BLaER1 (cell line): ENCODE results near the gene CA5A.

Source experiments
- H3K27ac ChIP-seq: shearing (Covaris generic); formaldehyde crosslinking; 2 replicates; pipeline ENCODE4 v1.8.1; 2022
- H3K27me3 ChIP-seq: shearing (Covaris generic); formaldehyde crosslinking; 2 replicates; pipeline ENCODE4 v1.8.1; 2022
- H3K36me3 ChIP-seq: shearing (Covaris generic); formaldehyde crosslinking; 2 replicates; pipeline ENCODE4 v1.8.1; 2022
- H3K4me1 ChIP-seq: shearing (Covaris generic); formaldehyde crosslinking; 2 replicates; pipeline ENCODE4 v1.8.1; 2022
- H3K4me2 ChIP-seq: shearing (Covaris generic); formaldehyde crosslinking; 2 replicates; pipeline ENCODE4 v1.8.1; 2022
- H3K4me3 ChIP-seq: shearing (Covaris generic); formaldehyde crosslinking; 2 replicates; pipeline ENCODE4 v1.8.1; 2022
- H3K9ac ChIP-seq: shearing (Covaris generic); formaldehyde crosslinking; 2 replicates; pipeline ENCODE4 v1.8.1; 2022
- H3K9me3 ChIP-seq: shearing (Covaris generic); formaldehyde crosslinking; 2 replicates; pipeline ENCODE4 v1.8.1; 2022
- H4K20me1 ChIP-seq: shearing (Covaris generic); formaldehyde crosslinking; 2 replicates; pipeline ENCODE4 v1.8.1; 2022
- Cebpa-rat ChIP-seq: shearing (Covaris generic); IDR thresholded peaks from 2 replicates; pipeline ENCODE4 v1.8.1; 2022

CA5A gene

DNA sequence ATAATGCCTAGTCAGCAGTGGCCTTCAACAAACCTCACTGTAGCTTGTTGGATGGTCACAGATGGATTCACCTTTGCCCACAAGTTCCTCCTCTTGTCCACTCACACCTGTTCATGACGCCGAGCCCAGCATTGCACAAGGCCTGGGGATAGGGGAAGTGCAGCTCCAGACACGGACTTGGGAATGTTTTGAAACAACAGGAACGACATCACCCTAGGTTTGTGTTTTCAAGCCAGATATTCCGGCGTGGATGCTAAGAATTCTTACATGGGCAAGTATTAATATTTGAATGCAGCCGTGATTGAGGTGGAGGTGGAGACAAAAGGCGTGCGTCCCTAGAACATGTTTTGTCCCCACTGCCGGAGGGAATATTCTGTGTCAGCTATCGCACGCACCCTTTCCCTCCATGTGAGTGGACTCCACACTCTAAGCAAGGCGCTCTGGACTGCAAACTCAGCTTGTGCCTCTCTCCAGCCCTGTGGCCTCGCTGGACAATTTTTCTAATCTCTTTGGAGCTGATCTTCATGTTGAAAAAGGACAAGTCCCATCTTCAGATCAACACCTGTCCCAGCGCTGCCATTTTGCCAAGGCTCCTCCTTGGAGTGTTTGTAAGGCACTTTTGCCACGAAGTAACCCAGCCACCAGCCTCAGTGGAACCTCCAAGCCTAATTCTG lies 12.9 kb upstream of the CA5A start:
- Histone ChIP-seq H3K9ac (no peak overlapping the region), H3K4me3 (no peak overlapping the region), H3K4me2 (peak overlapping the region; percentile 43; the same call in 1 of the 2 replicates), H3K27me3 (peaks cover 18% of the 10 kb centered on the region), H3K27ac (no peak overlapping the region), H4K20me1 (no peaks in the 10 kb centered on the region), H3K9me3 (no peaks in the 10 kb centered on the region), H3K4me1 (peaks cover 44% of the 10 kb centered on the region), H3K36me3 (peaks cover 11% of the 10 kb centered on the region)
- no peak for TF ChIP-seq Cebpa-rat

DNA sequence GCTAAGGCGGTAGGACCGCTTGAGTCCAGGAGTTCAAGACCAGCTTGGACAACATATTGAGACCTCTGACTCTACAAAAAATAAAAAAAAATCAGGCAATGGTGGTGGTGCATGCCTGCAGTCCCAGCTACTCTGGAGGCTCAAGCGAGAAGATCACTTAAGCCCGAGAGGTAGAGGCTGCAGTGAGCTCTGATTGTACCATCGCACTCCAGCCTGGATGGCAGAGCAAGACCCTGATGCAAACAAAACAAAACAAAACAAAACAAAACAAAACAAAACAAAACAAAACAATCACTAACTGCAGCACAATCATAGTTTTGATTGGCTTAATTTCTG lies 12.4 kb upstream of the CA5A start:
- Histone ChIP-seq H4K20me1 (no peaks in the 10 kb centered on the region), H3K4me2 (peak overlapping the region; percentile 43), H3K36me3 (peaks cover 6% of the 10 kb centered on the region; the same call in 1 of the 2 replicates), H3K9ac (no peak overlapping the region), H3K4me3 (no peak overlapping the region), H3K27ac (no peak overlapping the region), H3K9me3 (no peaks in the 10 kb centered on the region), H3K27me3 (peaks cover 18% of the 10 kb centered on the region), H3K4me1 (peaks cover 39% of the 10 kb centered on the region)
- TF ChIP-seq Cebpa-rat, result no peak

GRCh38 chr16:87948119-87948545 lies 11.8 kb upstream of the CA5A start:
- H3K4me2 ChIP-seq, result peak overlapping the region; percentile 43
- peak overlapping the region; percentile 3; the same call in 1 of the 2 replicates for H3K9ac ChIP-seq
- H3K36me3 ChIP-seq, result peaks cover under 1% of the 10 kb centered on the region; the same call in 1 of the 2 replicates
- no peak for TF ChIP-seq Cebpa-rat
- H3K4me3 ChIP-seq, result no peak overlapping the region
- H4K20me1 ChIP-seq, result no peaks in the 10 kb centered on the region
- H3K27ac ChIP-seq, result peak overlapping the region; percentile 10; the same call in 1 of the 2 replicates
- no peaks in the 10 kb centered on the region for H3K9me3 ChIP-seq
- peaks cover 34% of the 10 kb centered on the region for H3K4me1 ChIP-seq
- peaks cover 18% of the 10 kb centered on the region for H3K27me3 ChIP-seq

- Histone ChIP-seq H3K9me3 (no peaks in the 10 kb centered on the region), H3K36me3 (no peaks in the 10 kb centered on the region), H3K27me3 (peaks cover 18% of the 10 kb centered on the region), H3K9ac (peak overlapping the region; percentile 3; the same call in 1 of the 2 replicates), H4K20me1 (no peaks in the 10 kb centered on the region), H3K27ac (peak overlapping the region; percentile 10; the same call in 1 of the 2 replicates), H3K4me2 (peak overlapping the region; percentile 43), H3K4me3 (no peak overlapping the region), H3K4me1 (peaks cover 28% of the 10 kb centered on the region)
- no peak for TF ChIP-seq Cebpa-rat
These were observed 11.2 kb upstream of the CA5A start for GRCh38 chr16:87947356-87948118.

- Histone ChIP-seq H4K20me1 (no peaks in the 10 kb centered on the region), H3K4me2 (no peak overlapping the region), H3K9ac (no peak overlapping the region)
These were observed 10.4 kb upstream of the CA5A start for GRCh38 chr16:87946596-87947347.

GRCh38 chr16:87945351-87946042 lies 9.2 kb upstream of the CA5A start:
- H3K4me2 ChIP-seq, result peak overlapping the region; percentile 34; the same call in 1 of the 2 replicates
- no peak overlapping the region for H3K27ac ChIP-seq

More at GRCh38 chr16:87946596-87947347, 10.4 kb upstream of the CA5A start:
- no peak for TF ChIP-seq Cebpa-rat
- Histone ChIP-seq H3K27me3 (peaks cover 18% of the 10 kb centered on the region), H3K27ac (no peak overlapping the region), H3K36me3 (no peaks in the 10 kb centered on the region), H3K4me3 (no peak overlapping the region), H3K9me3 (no peaks in the 10 kb centered on the region), H3K4me1 (peaks cover 23% of the 10 kb centered on the region)

GRCh38 chr16:87942680-87943079 lies 6.4 kb upstream of the CA5A start:
- H3K4me1 ChIP-seq, result peaks cover 2% of the 10 kb centered on the region
- no peak for TF ChIP-seq Cebpa-rat
- H3K27ac ChIP-seq, result no peak overlapping the region

More at GRCh38 chr16:87945351-87946042, 9.2 kb upstream of the CA5A start:
- Histone ChIP-seq H3K4me3 (no peak overlapping the region), H3K4me1 (peaks cover 22% of the 10 kb centered on the region), H3K9ac (no peak overlapping the region), H4K20me1 (no peaks in the 10 kb centered on the region), H3K27me3 (peaks cover 18% of the 10 kb centered on the region), H3K9me3 (no peaks in the 10 kb centered on the region), H3K36me3 (no peaks in the 10 kb centered on the region)
- no peak for TF ChIP-seq Cebpa-rat

DNA sequence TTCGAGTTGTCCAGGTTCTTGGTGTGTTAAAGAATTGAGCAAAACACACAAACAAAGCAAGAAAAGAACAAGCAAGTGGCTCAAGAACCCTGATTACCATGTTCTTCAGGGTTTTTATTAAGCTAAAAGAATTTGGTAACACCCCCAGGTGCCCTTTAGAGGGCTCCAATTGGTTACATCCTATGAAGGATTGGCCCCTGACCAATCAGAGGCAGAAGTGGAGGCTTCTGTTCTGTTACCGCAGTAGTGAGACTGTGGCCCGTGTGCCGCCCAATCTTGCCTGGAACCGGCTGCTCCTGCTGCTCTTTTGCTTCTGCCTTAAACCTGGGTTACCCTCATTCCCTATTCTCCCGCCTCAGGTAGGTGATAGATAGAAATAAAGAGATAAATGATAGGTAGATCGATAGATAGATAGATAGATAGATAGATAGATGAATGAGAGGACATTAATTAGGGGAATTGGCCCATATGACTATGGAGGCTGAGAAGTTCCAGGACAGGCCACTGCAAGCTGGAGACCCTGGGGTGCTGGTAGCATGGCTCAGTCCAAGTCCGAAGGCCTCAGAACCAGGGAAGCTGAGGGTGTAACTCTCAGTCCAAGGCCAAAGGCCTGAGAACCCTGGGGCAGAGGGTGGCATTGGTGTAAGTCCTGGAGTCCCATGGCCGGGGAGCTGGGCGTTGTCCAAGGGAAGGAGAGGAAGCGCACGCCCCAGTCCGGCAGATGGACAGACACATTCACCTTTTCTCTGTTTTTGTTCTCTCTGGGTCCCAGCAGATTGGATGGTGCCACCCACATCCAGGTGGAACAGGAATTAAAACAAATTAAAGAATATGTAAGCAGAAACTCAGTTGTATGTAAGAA lies 3.5 kb upstream of the CA5A start:
- no peaks in the 10 kb centered on the region for H3K36me3 ChIP-seq
- no peak overlapping the region for H3K4me2 ChIP-seq
- peaks cover 2% of the 10 kb centered on the region for H3K27me3 ChIP-seq
- no peaks in the 10 kb centered on the region for H4K20me1 ChIP-seq
- H3K27ac ChIP-seq, result no peak overlapping the region
- no peak for TF ChIP-seq Cebpa-rat
- no peak overlapping the region for H3K9ac ChIP-seq
- H3K4me1 ChIP-seq, result peaks cover 6% of the 10 kb centered on the region
- no peaks in the 10 kb centered on the region for H3K9me3 ChIP-seq
- H3K4me3 ChIP-seq, result no peak overlapping the region

More at GRCh38 chr16:87942680-87943079, 6.4 kb upstream of the CA5A start:
- no peak overlapping the region for H3K4me3 ChIP-seq
- no peak overlapping the region for H3K4me2 ChIP-seq
- H3K9ac ChIP-seq, result no peak overlapping the region
- no peaks in the 10 kb centered on the region for H4K20me1 ChIP-seq
- H3K36me3 ChIP-seq, result no peaks in the 10 kb centered on the region
- H3K9me3 ChIP-seq, result no peaks in the 10 kb centered on the region
- H3K27me3 ChIP-seq, result peaks cover 18% of the 10 kb centered on the region
